H9 (cell line): ENCODE data around the gene TMEM97. TPM values are rescaled to one million over a fixed set of nuclear protein-coding genes. Genes with fewer than 3 reads are reported as not detected.

Experiments
- DNase-seq: peaks from one replicate; pipeline ENCODE4 v3.0.0-alpha.2; 2017
- H2AFZ ChIP-seq: one replicate; pipeline ENCODE4 v1.6.1; 2013; ENCODE audit warnings: mild to moderate bottlenecking, low read length, control low read depth, moderate library complexity
- H2AK5ac ChIP-seq: 2 replicates; pipeline ENCODE4 v1.6.1; 2013; ENCODE audit warnings: low read length, control low read depth, mixed read lengths; ENCODE audit not compliant: insufficient read length
- H2BK120ac ChIP-seq: one replicate; pipeline ENCODE4 v1.6.1; 2013; ENCODE audit warnings: low read depth, mild to moderate bottlenecking, low read length, control low read depth, inconsistent platforms; ENCODE audit not compliant: poor library complexity, severe bottlenecking
- H2BK12ac ChIP-seq: 2 replicates; pipeline ENCODE4 v1.6.1; 2013; ENCODE audit warnings: low read length, control low read depth, mixed read lengths, low read depth; ENCODE audit not compliant: insufficient read length
- H2BK15ac ChIP-seq: 2 replicates; pipeline ENCODE4 v1.6.1; 2013; ENCODE audit warnings: low read depth, low read length, control low read depth
- H2BK20ac ChIP-seq: one replicate; pipeline ENCODE4 v1.6.1; 2013; ENCODE audit warnings: low read depth, mild to moderate bottlenecking, low read length, control low read depth, inconsistent platforms; ENCODE audit not compliant: poor library complexity, severe bottlenecking
- H2BK5ac ChIP-seq: 2 replicates; pipeline ENCODE4 v1.6.1; 2013; ENCODE audit warnings: low read length, control low read depth, mixed read lengths; ENCODE audit not compliant: insufficient read length
- H3K14ac ChIP-seq: 2 replicates; pipeline ENCODE4 v1.6.1; 2013; ENCODE audit warnings: low read length, control low read depth; ENCODE audit not compliant: insufficient read depth
- H3K18ac ChIP-seq: 2 replicates; pipeline ENCODE4 v1.6.1; 2013; ENCODE audit warnings: low read depth, mild to moderate bottlenecking, mixed read lengths, low read length, control low read depth; ENCODE audit not compliant: insufficient read length
- H3K23ac ChIP-seq: 2 replicates; pipeline ENCODE4 v1.6.1; 2013; ENCODE audit warnings: low read length, control low read depth, mixed read lengths, low read depth; ENCODE audit not compliant: insufficient read length
- H3K23me2 ChIP-seq: 2 replicates; pipeline ENCODE4 v1.6.1; 2013; ENCODE audit warnings: low read depth, mild to moderate bottlenecking, mixed read lengths, low read length, control low read depth; ENCODE audit not compliant: insufficient read length, poor library complexity, severe bottlenecking
- H3K27ac ChIP-seq: 2 replicates; pipeline ENCODE4 v1.5.1; 2013; ENCODE audit warnings: low read length, control low read depth, mixed read lengths, low read depth; ENCODE audit not compliant: insufficient read length
- H3K27me3 ChIP-seq: 2 replicates; pipeline ENCODE4 v1.6.1; 2013; ENCODE audit warnings: low read length, control low read depth, inconsistent platforms; ENCODE audit not compliant: insufficient read depth
- H3K4ac ChIP-seq: 2 replicates; pipeline ENCODE4 v1.6.1; 2013; ENCODE audit warnings: low read depth, mild to moderate bottlenecking, control low read depth, inconsistent platforms, low read length, moderate library complexity
- H3K4me1 ChIP-seq: 2 replicates; pipeline ENCODE4 v1.6.1; 2013; ENCODE audit warnings: low read length, control low read depth, inconsistent platforms; ENCODE audit not compliant: insufficient read depth
- H3K4me2 ChIP-seq: 2 replicates; pipeline ENCODE4 v1.6.1; 2013; ENCODE audit warnings: low read length, control low read depth, mixed read lengths; ENCODE audit not compliant: insufficient read length, insufficient read depth
- H3K56ac ChIP-seq: 2 replicates; pipeline ENCODE4 v1.6.1; 2013; ENCODE audit warnings: low read depth, mild to moderate bottlenecking, mixed read lengths, low read length, control low read depth; ENCODE audit not compliant: insufficient read length
- H3K79me1 ChIP-seq: 2 replicates; pipeline ENCODE4 v1.6.1; 2013; ENCODE audit warnings: low read depth, mild to moderate bottlenecking, moderate library complexity, low read length, control low read depth, inconsistent platforms; ENCODE audit not compliant: insufficient read depth, poor library complexity, severe bottlenecking
- H3K79me2 ChIP-seq: 2 replicates; pipeline ENCODE4 v1.6.1; 2013; ENCODE audit warnings: low read length, control low read depth, inconsistent platforms; ENCODE audit not compliant: insufficient read depth
- H3K9ac ChIP-seq: 2 replicates; pipeline ENCODE4 v1.6.1; 2013; ENCODE audit warnings: low read length, control low read depth, mixed read lengths; ENCODE audit not compliant: insufficient read length; ENCODE audit errors: extremely low read depth
- H3K9me3 ChIP-seq: one replicate; pipeline ENCODE4 v1.6.1; 2013; ENCODE audit warnings: low read depth, low read length, inconsistent platforms; ENCODE audit not compliant: control insufficient read depth
- H3T11ph ChIP-seq: one replicate; pipeline ENCODE4 v1.6.1; 2013; ENCODE audit warnings: mild to moderate bottlenecking, low read length, control low read depth, inconsistent platforms
- H4K20me1 ChIP-seq: one replicate; pipeline ENCODE4 v1.6.1; 2013; ENCODE audit not compliant: control insufficient read depth, insufficient read length, insufficient read depth
- H4K5ac ChIP-seq: 2 replicates; pipeline ENCODE4 v1.6.1; 2013; ENCODE audit warnings: low read depth, mild to moderate bottlenecking, mixed read lengths, low read length, control low read depth; ENCODE audit not compliant: insufficient read length
- H4K8ac ChIP-seq: replicated peaks from 2 replicates; pipeline ENCODE4 v1.6.1; 2013; ENCODE audit warnings: low read length, control low read depth, mixed read lengths, low read depth; ENCODE audit not compliant: insufficient read length
- H4K91ac ChIP-seq: 2 replicates; pipeline ENCODE4 v1.6.1; 2013; ENCODE audit warnings: low read depth, mild to moderate bottlenecking, moderate library complexity, mixed read lengths, low read length, control low read depth; ENCODE audit not compliant: insufficient read length
- H3K27ac Mint-ChIP-seq, 3 experiments: 2 replicates in 2 of 3; 3 replicates in 1 of 3; pipeline ENCODE4 v1.8.0; 2020 to 2021; ENCODE audit warnings: mixed read lengths in 3 of 3, mild to moderate bottlenecking in 1 of 3, moderate library complexity in 1 of 3
- H3K27me3 Mint-ChIP-seq: 2 replicates; pipeline ENCODE4 v1.8.0; 2021; ENCODE audit warnings: low read depth, mild to moderate bottlenecking, moderate library complexity, mixed read lengths
- H3K36me3 Mint-ChIP-seq, 3 experiments: 2 replicates in 2 of 3; 3 replicates in 1 of 3; pipeline ENCODE4 v1.8.0; 2020 to 2021; ENCODE audit warnings: low read depth in 3 of 3, mixed read lengths in 3 of 3; ENCODE audit not compliant: insufficient read depth in 1 of 3
- H3K4me1 Mint-ChIP-seq, 2 experiments: 2 replicates each; pipeline ENCODE4 v1.8.0; 2020; ENCODE audit warnings: mixed read lengths in 2 of 2
- H3K4me3 Mint-ChIP-seq, 2 experiments: 2 replicates in 1 of 2; 3 replicates in 1 of 2; pipeline ENCODE4 v1.8.0; 2020 to 2021; ENCODE audit warnings: mild to moderate bottlenecking in 2 of 2, mixed read lengths in 2 of 2, moderate library complexity in 1 of 2
- H3K9me3 Mint-ChIP-seq, 2 experiments: 2 replicates in 1 of 2; 3 replicates in 1 of 2; pipeline ENCODE4 v1.8.0; 2020; ENCODE audit warnings: mild to moderate bottlenecking in 2 of 2, mixed read lengths in 2 of 2, moderate library complexity in 1 of 2
- CTCF ChIP-seq: fragments of 200-600 bp; sonication (generic); conservative IDR thresholded peaks from 3 replicates; pipeline ENCODE4 v1.8.0; 2021; ENCODE audit warnings: antibody characterized with exemption, mild to moderate bottlenecking
- WGBS: extraction: QIAGEN DNeasy Blood & Tissue Kit; methylation state at CpG from one replicate; pipeline ENCODE4 v1.1.7; 2013; ENCODE audit warnings: missing lambda C conversion rate, low lambda C conversion rate, mixed read lengths; ENCODE audit not compliant: insufficient read length; ENCODE audit errors: extremely low coverage; 5-methylcytosine and 5-hydroxymethylcytosine counted together
- total RNA-seq: library from RNA; stranded (reverse); gene quantifications from 2 replicates; pipeline ENCODE4 v1.2.1, GENCODE V29; 2021

Gene TMEM97
- total RNA-seq, 1 experiment from 2014 or later = 116 TPM

DNA sequence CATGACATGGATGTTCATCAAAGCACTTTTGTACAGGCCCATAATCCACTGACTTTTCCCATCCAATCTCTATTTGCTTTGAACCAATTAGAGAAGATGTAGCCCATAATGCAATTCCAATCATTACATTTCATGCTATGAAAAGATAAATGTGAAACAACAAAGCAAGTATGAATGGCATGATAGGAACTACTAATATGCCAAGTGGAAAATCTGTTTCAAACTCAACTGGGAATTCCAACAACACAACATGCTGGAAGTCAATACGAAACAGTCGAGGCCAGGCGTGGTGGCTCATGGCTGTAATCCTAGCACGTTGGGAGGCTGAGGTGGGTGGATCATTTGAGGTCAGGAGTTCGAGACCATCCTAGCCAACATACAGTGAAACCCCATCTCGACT, 39.6 kb upstream of the TMEM97 start:
- H3K4me2 ChIP-seq = no peak overlapping the region
- no peak overlapping the region for H3T11ph ChIP-seq
- no peaks in the 10 kb centered on the region for H3K23me2 ChIP-seq
- no peak for DNase-seq
- Mint-ChIP-seq H3K27ac (no peak overlapping the region), H3K27me3 (peaks cover 1% of the 10 kb centered on the region; the same call in 1 of the 2 replicates), H3K9me3 (no peaks in the 10 kb centered on the region), H3K36me3 (no peaks in the 10 kb centered on the region), H3K4me3 (no peak overlapping the region), H3K4me1 (peaks cover 12 to 16% of the 10 kb centered on the region in 2 experiments)
- H2BK20ac ChIP-seq = no peak overlapping the region
- no peak overlapping the region for H2AK5ac ChIP-seq
- H3K27ac ChIP-seq = no peak overlapping the region
- no peak for TF ChIP-seq CTCF
- no peak overlapping the region for H4K5ac ChIP-seq
- H3K79me2 ChIP-seq = no peaks in the 10 kb centered on the region
- no peaks in the 10 kb centered on the region for H3K27me3 ChIP-seq
- no peak overlapping the region for H3K18ac ChIP-seq
- H3K79me1 ChIP-seq = no peaks in the 10 kb centered on the region
- H4K91ac ChIP-seq = no peak overlapping the region
- H2BK5ac ChIP-seq = no peak overlapping the region
- no peak overlapping the region for H3K9ac ChIP-seq
- no peak overlapping the region for H3K14ac ChIP-seq
- H2AFZ ChIP-seq = no peak overlapping the region
- no peak overlapping the region for H4K8ac ChIP-seq
- H2BK15ac ChIP-seq = no peak overlapping the region
- H3K56ac ChIP-seq = no peak overlapping the region
- no peak overlapping the region for H3K4ac ChIP-seq
- no peaks in the 10 kb centered on the region for H3K4me1 ChIP-seq
- H2BK120ac ChIP-seq = no peak overlapping the region
- no peaks in the 10 kb centered on the region for H3K9me3 ChIP-seq
- H4K20me1 ChIP-seq = no peaks in the 10 kb centered on the region
- no peak overlapping the region for H3K23ac ChIP-seq
- WGBS = no CpG with 5 or more reads among the region's 6 CpGs
- H2BK12ac ChIP-seq = no peak overlapping the region
